Testis (tissue), 3 donors: Measurements from ENCODE around the gene TUBB. TPM values are rescaled to one million over a fixed set of nuclear protein-coding genes. Genes with fewer than 3 reads are reported as not detected.

Experiments
- DNase-seq: peaks from one replicate; pipeline ENCODE4 v3.0.0-alpha.2; 2019
- H3K27ac ChIP-seq, 2 donors: fragments of 200-600 bp; sonication (generic); one replicate each; pipeline ENCODE4 v1.5.1; 2019
- H3K27me3 ChIP-seq: fragments of 200-600 bp; sonication (generic); one replicate; pipeline ENCODE4 v1.5.1; 2019
- H3K36me3 ChIP-seq: fragments of 200-600 bp; sonication (generic); one replicate; pipeline ENCODE4 v1.5.1; 2017; ENCODE audit warnings: low read depth; ENCODE audit errors: missing control alignments
- H3K4me1 ChIP-seq: fragments of 200-600 bp; sonication (generic); one replicate; pipeline ENCODE4 v1.5.1; 2019
- H3K4me3 ChIP-seq, 2 donors: fragments of 200-600 bp; sonication (generic); one replicate each; pipeline ENCODE4 v1.5.1; 2017 to 2019
- H3K9me3 ChIP-seq: fragments of 200-600 bp; sonication (generic); one replicate; pipeline ENCODE4 v1.5.1; 2017
- POLR2A ChIP-seq: fragments of 450-650 bp; IDR thresholded peaks from one replicate; pipeline ENCODE4 v1.6.1; 2017; ENCODE audit warnings: antibody characterized with exemption, mild to moderate bottlenecking, moderate library complexity
- WGBS, 2 donors: methylation state at CpG; one replicate each; pipeline ENCODE4 v1.1.5; 2018; 5-methylcytosine and 5-hydroxymethylcytosine counted together
- intact Hi-C: fragments of 100-400 bp; cut with DNase I; formaldehyde crosslinking; loops from one replicate; pipeline ENCODE4 v1.15.1; 2023; ENCODE audit warnings: low total_unique reads
- polyA plus RNA-seq: library from polyadenylated mRNA; stranded (reverse); fragments of 350-450 nt; fragmentation: Illumina TruSeq; extraction: RNeasy Lipid Tissue Mini Kit (QIAGEN cat#74804); gene quantifications from one replicate; pipeline ENCODE4 v1.2.3, GENCODE V29; 2014; ENCODE audit warnings: low read depth, low replicate concordance; ENCODE audit not compliant: insufficient read depth
- total RNA-seq, 2 donors: library from RNA; depleted of rRNA; stranded (reverse); fragments of >200 nt; gene quantifications; one replicate each; pipeline ENCODE4 v1.2.3, GENCODE V29; 2016
- TF ChIP-seq, protein P1 (sequence below), 3 experiments: fragments of 450-650 bp in 2 of 3; fragments of 200-600 bp in 1 of 3; sonication (generic) in 1 of 3; IDR thresholded peaks; one replicate each; pipeline ENCODE4 v1.5.1; 2016 to 2019; ENCODE audit warnings: antibody characterized with exemption in 3 of 3, mild to moderate bottlenecking in 2 of 3, moderate library complexity in 1 of 3

TUBB gene
- total and polyA plus RNA-seq, 3 donors from 2014 or later = 173 to 309 (median 252) TPM

DNA sequence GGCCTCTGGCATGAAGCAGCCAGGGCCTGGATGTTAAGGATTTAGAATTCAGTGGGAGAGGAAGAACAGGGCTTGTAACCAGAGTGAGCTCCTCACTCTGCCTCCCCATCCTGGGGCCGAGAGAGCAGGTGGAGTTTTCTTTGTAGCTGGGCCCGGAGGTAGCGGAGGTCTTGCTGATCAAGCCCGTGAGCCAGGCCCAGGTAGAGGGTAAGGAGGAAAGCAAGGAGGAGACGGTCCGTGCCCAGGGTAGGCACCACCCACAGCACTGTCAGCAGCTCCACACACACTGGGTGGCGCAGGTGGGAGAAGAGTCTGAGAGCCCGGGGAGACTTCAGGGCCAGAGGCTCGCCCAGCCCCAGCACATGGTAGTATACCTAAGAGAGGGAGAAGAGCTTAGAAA is 31.6 kb upstream of the TUBB start:
- 89 to 90% methylated on average over 9 of the region's 9 CpGs for WGBS, 2 donors
- H3K9me3 ChIP-seq = no peaks in the 10 kb centered on the region
- intact Hi-C loops = no loop called here
- H3K27ac ChIP-seq = peak overlapping the region; percentile 89 to 94
- no peak overlapping the region for H3K4me3 ChIP-seq
- no peaks in the 10 kb centered on the region for H3K36me3 ChIP-seq
- DNase-seq = no peak
- TF ChIP-seq POLR2A = no peak
- TF ChIP-seq, protein P1, sequence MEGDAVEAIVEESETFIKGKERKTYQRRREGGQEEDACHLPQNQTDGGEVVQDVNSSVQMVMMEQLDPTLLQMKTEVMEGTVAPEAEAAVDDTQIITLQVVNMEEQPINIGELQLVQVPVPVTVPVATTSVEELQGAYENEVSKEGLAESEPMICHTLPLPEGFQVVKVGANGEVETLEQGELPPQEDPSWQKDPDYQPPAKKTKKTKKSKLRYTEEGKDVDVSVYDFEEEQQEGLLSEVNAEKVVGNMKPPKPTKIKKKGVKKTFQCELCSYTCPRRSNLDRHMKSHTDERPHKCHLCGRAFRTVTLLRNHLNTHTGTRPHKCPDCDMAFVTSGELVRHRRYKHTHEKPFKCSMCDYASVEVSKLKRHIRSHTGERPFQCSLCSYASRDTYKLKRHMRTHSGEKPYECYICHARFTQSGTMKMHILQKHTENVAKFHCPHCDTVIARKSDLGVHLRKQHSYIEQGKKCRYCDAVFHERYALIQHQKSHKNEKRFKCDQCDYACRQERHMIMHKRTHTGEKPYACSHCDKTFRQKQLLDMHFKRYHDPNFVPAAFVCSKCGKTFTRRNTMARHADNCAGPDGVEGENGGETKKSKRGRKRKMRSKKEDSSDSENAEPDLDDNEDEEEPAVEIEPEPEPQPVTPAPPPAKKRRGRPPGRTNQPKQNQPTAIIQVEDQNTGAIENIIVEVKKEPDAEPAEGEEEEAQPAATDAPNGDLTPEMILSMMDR (IDR thresholded peaks at IDR 0.05) = no peak
- peaks cover 42% of the 10 kb centered on the region for H3K4me1 ChIP-seq
- H3K27me3 ChIP-seq = no peaks in the 10 kb centered on the region

DNA sequence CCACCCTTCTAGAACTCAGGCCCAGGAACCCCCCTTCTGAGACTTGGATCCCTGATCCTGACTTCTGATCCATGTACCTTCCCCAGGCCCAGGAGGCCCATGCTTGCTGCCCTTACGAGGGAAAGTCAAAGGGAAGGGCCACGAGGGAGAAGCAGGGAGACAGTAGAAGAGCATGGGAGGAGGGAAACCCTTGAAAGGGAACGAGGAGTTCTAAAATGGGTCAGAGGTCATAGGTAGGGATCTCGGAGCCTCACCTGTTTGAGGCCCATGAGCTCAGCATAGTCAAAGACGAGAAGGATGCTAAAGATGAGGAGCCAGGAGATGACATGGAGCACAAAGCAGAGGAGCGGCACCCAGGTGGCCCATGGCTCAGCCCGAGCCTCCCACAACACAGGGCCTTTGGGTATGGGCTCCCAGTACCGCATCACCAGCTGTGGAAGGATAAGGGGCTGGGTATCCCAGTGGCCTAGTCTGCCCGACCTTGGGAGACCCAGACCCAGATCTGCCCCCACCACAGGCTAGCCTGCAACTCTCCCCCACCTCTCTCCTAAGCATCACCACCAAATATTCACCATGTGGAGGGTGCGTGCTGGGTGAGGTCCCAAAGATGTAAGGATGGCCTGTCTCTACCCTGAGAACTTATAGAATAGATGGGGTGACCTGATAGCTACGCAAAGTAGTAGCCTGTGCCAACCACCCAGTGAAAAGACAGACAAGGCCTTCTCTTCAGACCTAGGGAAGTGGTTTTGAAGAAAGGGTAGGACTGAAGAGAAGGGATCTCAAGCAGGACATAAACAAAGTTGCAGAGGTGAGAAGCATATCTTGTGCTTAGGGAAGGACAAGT is 30.9 kb upstream of the TUBB start:
- Histone ChIP-seq H3K36me3 (no peaks in the 10 kb centered on the region), H3K4me3 (no peak overlapping the region), H3K27ac (peak overlapping the region in 1 of 2 donors; percentile 94), H3K9me3 (no peaks in the 10 kb centered on the region), H3K27me3 (no peaks in the 10 kb centered on the region), H3K4me1 (peaks cover 41% of the 10 kb centered on the region)
- TF ChIP-seq, protein P1 (IDR thresholded peaks at IDR 0.05) = no peak
- no peak for TF ChIP-seq POLR2A
- DNase-seq = no peak
- 80 to 84% methylated on average over 9 to 11 of the region's 11 CpGs for WGBS, 2 donors
- intact Hi-C loops = no loop called here

DNA sequence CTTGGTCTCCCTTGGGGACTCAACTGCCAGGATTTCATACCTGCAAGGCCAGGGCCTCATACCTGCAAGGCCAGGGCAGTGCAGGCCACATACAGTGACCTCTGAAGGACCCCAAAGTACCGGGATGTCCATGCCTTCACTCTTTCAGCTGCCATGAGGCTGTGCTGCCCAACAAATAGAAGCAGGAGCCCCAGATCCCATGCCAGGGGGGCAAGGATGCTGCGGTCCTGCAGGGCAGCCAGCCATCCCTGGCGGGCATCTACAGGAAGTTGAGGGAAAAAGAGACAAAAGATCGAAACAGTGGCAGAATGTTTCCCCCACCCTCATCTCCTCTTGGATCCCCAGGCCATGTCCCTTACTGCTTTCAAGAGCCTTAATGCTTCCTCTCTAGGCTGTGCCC is 30.2 kb upstream of the TUBB start:
- TF ChIP-seq, protein P1 (IDR thresholded peaks at IDR 0.05) = no peak
- no peak for TF ChIP-seq POLR2A
- WGBS, 2 donors = 30 to 50% methylated on average over 4 of the region's 4 CpGs
- intact Hi-C loops = no loop called here
- Histone ChIP-seq H3K9me3 (no peaks in the 10 kb centered on the region), H3K36me3 (no peaks in the 10 kb centered on the region), H3K27ac (peak overlapping the region; percentile 61 to 92), H3K4me1 (peaks cover 36% of the 10 kb centered on the region), H3K4me3 (peak overlapping the region in 1 of 2 donors; percentile 72), H3K27me3 (no peaks in the 10 kb centered on the region)
- no peak for DNase-seq

DNA sequence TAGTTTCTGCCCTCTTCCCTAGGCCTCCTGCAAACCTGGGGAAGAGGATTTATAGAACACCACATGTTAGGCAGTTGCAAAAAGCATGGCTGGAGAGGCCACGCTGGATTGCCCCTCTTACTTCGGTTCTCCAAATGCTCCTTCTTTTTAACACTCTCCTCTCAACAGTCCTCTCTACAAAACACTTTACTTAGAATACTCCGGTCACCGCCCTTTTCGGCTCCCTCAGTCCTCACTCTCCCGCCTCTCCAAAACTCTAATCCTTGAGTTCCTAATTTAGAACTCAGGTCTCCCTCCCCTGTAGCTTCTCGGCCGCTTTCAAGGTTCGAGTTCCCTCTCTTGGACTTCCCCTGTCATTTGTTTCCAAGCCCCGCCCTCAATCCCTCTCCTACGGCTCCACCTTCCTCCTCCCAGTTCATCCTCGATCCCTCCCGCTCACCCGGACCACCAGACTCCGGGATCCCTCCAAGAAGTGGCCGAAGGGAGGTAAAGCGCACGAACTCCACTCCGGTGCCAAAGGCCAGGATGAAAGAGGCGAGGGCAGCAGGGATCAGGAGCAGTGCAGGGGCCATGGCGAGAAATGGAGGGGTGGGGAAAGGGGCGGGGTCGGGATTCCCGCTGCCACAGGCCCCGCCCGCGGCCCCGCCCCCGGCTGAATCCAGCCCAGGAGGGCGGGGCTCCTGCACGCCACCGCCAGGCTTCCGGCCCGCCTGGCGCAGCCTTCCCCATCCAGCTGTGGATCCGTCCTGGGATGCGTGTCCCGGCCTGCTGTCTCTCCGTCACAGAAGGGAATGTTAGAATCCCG is 29.5 kb upstream of the TUBB start, which contains the start of gene NRM:
Gene NRM (minus strand): TSS at position 582 of the 805 bp plus-strand sequence. CDS start 10 bp downstream, at position 572.
- intact Hi-C loops = no loop called here

More for the DNA sequence above, 29.5 kb upstream of the TUBB start, which contains the start of gene NRM:
- WGBS, 2 donors = 1 to 2% methylated on average over 25 to 40 of the region's 40 CpGs
- H3K27ac ChIP-seq = peak within 1 kb of the TSS; percentile 61 to 92
- no peaks in the 10 kb centered on the region for H3K9me3 ChIP-seq
- peak within 1 kb of the TSS; percentile 58 to 72 for H3K4me3 ChIP-seq
- H3K36me3 ChIP-seq = no peaks in the 10 kb centered on the region
- H3K4me1 ChIP-seq = peaks cover 33% of the 10 kb centered on the region
- TF ChIP-seq, protein P1 (IDR thresholded peaks at IDR 0.05) = no peak
- no peak for TF ChIP-seq POLR2A
- no peaks in the 10 kb centered on the region for H3K27me3 ChIP-seq
- DNase-seq = peak; percentile 91
